OCI-LY7 (cell line): ENCODE results near the gene ZNF672.

Source experiments
- CTCF ChIP-seq: fragments of 200-600 bp; sonication (generic); conservative IDR thresholded peaks from 2 replicates; pipeline ENCODE4 v1.5.1; 2014; ENCODE audit warnings: mild to moderate bottlenecking, antibody characterized with exemption, low read length, moderate library complexity, mixed read lengths
- EZH2phosphoT487 ChIP-seq: fragments of 200-600 bp; sonication (generic); IDR thresholded peaks from 2 replicates; pipeline ENCODE4 v1.6.1; 2018; ENCODE audit warnings: low read depth, borderline replicate concordance, mild to moderate bottlenecking, mixed run types, antibody characterized with exemption, low read length, moderate library complexity, mixed read lengths

- TF ChIP-seq CTCF: no peak
- no peak for TF ChIP-seq EZH2phosphoT487
These were observed 4.8 kb downstream of the ZNF672 start for GRCh38 chr1:248842781-248843331.
